GM06990 (cell line): ENCODE measurements around the gene SOX10.
"Not testable (repeated sequence)": the region's sequence is repeated elsewhere in the genome, so short reads cannot be mapped to it uniquely, and the experiment has no call there.

Source experiments
- DNase-seq: peaks from one replicate; pipeline ENCODE4 v3.0.0-alpha.2; 2011; ENCODE audit not compliant: insufficient read length; ENCODE audit errors: extremely low read depth
- H3K27me3 ChIP-seq: replicated peaks from 2 replicates; pipeline ENCODE4 v1.6.0; 2011; ENCODE audit warnings: low read length; ENCODE audit not compliant: control insufficient read depth, insufficient read depth
- H3K36me3 ChIP-seq: 2 replicates; pipeline ENCODE4 v1.5.1; 2011; ENCODE audit warnings: low read length; ENCODE audit not compliant: control insufficient read depth, insufficient read depth
- H3K4me3 ChIP-seq: replicated peaks from 2 replicates; pipeline ENCODE4 v1.5.1; 2011; ENCODE audit warnings: low read depth, mild to moderate bottlenecking, control low read depth, low read length
- CTCF ChIP-seq: IDR thresholded peaks from 2 replicates; pipeline ENCODE4 v1.5.1; 2011; ENCODE audit warnings: low read length, control low read depth, mild to moderate bottlenecking, inconsistent platforms; ENCODE audit not compliant: insufficient read depth, poor library complexity, severe bottlenecking

SOX10 gene

GRCh38 chr22:37981282-37982011, 2.9 kb downstream of the SOX10 start:
- TF ChIP-seq CTCF: no peak
- no peaks in the 10 kb centered on the region for H3K27me3 ChIP-seq
- H3K4me3 ChIP-seq: no peak overlapping the region
- H3K36me3 ChIP-seq: no peaks in the 10 kb centered on the region
- no peak for DNase-seq

- Histone ChIP-seq H3K27me3 (no peaks in the 10 kb centered on the region), H3K4me3 (no peak overlapping the region), H3K36me3 (no peaks in the 10 kb centered on the region)
- DNase-seq: no peak
- no peak for TF ChIP-seq CTCF
These were observed 4.6 kb downstream of the SOX10 start for GRCh38 chr22:37979782-37980181.

DNA sequence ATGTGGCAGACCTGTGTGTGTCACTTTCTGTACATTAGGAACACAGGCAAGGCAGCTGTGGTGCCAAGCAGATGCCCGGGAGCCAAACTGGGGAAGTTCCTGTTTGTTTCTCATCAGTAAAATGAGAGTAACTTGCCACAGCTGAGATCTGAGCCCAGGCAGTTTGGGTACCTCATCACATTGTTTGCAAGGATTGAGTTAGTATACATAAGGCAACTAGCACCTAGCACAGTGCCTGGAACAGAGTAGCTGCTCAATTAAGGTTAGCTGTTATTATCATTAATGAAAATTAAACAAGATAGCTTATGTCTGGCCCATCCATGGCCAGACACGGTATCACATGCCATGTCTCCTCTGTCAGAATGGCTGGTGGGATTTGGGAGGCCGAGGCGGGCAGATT, 7.8 kb downstream of the SOX10 start:
- Histone ChIP-seq H3K36me3 (no peaks in the 10 kb centered on the region; the same call in none of the 2 replicates), H3K27me3 (no peaks in the 10 kb centered on the region), H3K4me3 (no peak overlapping the region)
- TF ChIP-seq CTCF: no peak
- DNase-seq: no peak

- not testable (repeated sequence) for H3K36me3 ChIP-seq, DNase-seq, H3K27me3 ChIP-seq, H3K4me3 ChIP-seq
These were observed 8.3 kb downstream of the SOX10 start for GRCh38 chr22:37976022-37976421.

DNA sequence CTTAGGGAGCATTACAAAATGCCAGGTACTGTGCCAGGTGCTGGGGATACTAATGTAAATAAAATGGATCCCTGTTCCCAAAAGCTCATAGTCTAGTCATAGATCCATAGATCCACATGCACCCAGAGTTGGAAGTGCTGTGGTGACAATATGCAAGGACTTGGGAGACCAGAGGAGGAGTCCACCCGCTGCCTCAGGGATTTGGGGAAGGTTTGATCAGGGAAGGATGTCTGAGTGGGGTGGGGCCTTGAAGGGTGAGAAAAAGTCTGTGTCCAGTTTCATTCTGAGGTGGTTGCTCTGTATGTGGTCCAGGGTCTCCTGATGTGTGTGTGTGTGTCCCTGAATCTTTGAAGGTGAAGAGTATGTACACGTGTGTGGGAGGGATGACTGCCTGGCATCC, 9.2 kb downstream of the SOX10 start:
- Histone ChIP-seq H3K36me3 (no peaks in the 10 kb centered on the region; the same call in none of the 2 replicates), H3K4me3 (no peak overlapping the region), H3K27me3 (no peaks in the 10 kb centered on the region)
- TF ChIP-seq CTCF: no peak
- DNase-seq: no peak

- no peaks in the 10 kb centered on the region for H3K27me3 ChIP-seq
- peaks cover 3% of the 10 kb centered on the region for H3K36me3 ChIP-seq
- no peak for TF ChIP-seq CTCF
- no peak overlapping the region for H3K4me3 ChIP-seq
- no peak for DNase-seq
These were observed 10.8 kb downstream of the SOX10 start for GRCh38 chr22:37973271-37974170.
